GM19328 (cell line): ENCODE measurements around the gene SLC23A2.

Experiments
- ATAC-seq: cut with Tn5 transposase; IDR thresholded peaks from one replicate; pipeline ENCODE4 v1.9.1; 2021; ENCODE audit warnings: mild to moderate bottlenecking, moderate library complexity; ENCODE audit not compliant: unreplicated experiment

Gene SLC23A2

DNA sequence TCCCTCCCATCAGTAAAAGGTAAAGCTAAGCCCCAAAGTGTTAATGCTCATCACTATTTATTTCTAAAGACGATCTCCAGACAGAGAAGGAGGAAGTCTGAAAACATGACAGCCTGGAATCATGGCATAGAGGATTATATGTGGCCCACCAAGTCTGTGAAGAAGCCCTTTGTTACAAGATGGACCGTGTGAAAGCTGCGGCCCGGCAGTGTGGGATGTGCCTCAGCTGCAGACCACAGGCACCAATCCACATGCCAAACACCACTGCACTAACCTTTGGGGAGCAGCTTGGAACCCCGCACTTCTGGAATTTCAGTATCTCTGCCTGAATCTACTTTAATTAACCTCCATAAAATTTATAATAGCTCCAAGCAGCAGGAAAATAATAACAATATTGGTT, 90.4 kb downstream of the SLC23A2 start:
- ATAC-seq, result no peak

DNA sequence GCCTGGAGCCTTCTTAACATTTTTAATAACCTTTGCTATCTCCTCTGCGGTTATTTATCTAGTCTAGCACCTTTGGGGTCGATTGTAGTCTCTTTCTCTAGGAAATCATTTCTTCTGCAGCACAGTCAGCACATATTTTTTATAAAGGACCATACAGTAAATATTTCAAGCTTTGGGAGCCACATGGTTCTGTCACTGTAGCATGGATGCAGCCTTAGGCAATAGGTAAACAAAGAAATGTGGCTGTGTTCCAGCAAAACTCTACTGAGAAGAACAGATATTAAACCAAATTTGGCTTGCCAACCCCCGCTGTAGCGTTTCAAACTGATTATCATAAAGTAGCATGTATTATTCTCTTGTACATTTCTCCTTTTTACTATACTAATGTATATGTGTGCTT, 95.7 kb downstream of the SLC23A2 start:
- no peak for ATAC-seq

DNA sequence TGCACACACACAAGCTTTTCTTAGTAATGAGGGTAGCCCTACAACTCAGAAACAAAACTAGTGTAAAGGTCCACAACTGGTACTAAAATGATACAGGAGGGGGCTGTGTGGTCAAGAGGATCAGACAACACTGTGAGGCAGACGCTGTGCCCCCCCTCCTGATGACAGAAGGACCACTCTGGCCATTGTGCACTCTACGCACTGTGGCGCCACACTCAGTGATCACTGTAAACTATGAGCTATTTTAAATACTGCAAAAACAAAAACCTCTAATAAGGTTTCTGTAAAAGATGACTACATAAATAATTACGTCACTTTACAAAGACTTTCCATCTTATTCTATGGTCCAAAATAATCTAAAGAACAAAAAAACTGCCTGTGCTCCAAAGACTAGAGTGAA, 96.1 kb downstream of the SLC23A2 start:
- no peak for ATAC-seq

DNA sequence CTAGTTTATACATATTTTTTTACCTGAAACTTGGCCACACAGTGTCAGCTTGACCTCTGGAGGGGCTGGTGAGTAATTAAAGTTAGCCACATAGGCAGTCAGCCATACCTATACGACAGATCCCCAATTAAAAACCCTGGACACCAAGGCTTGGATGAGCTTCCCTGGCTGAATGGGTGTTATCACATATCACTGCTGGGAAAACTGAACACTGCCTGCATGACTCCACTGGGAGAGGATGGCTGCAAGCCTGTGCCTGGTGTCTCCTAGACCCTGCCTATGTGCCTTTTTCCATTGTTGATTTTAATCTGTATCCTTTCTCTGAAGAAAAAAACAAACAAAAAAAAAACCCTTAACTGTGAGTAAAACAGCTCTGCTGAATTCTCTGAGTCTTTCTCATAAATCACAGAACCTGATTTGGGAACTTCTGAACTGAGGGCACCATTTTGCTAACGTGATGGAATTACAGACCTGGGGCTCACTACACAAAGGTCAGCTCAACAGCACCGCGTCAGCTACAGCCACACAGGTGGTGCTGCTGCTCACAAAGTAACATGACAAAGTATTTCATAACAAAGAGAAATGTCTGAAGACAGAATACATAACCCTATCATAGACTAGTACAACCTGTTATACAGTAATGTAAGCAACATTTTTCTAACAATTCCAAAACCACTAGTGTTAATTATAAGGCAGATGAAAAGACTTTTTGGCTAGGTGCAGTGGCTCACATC, 97.0 kb downstream of the SLC23A2 start:
- no peak for ATAC-seq

DNA sequence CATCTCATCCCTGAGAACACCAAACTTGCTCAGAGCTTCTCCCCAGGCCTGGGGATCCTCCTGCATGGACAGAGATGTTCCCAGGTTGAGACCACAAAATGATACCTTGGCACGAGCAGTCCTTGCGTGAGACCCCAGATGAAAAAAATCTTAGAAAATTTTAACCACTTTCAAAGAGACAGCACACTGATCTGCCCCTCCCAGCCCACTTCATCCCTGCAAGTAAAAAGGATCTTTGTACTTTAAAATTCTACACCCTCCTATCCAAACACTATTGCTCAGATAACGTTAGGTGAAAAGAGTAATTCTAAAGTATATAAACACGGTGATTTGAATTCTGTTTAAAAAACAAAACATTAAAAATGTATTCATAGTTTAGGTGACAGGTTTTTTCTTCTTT, 98.5 kb downstream of the SLC23A2 start:
- no peak for ATAC-seq

DNA sequence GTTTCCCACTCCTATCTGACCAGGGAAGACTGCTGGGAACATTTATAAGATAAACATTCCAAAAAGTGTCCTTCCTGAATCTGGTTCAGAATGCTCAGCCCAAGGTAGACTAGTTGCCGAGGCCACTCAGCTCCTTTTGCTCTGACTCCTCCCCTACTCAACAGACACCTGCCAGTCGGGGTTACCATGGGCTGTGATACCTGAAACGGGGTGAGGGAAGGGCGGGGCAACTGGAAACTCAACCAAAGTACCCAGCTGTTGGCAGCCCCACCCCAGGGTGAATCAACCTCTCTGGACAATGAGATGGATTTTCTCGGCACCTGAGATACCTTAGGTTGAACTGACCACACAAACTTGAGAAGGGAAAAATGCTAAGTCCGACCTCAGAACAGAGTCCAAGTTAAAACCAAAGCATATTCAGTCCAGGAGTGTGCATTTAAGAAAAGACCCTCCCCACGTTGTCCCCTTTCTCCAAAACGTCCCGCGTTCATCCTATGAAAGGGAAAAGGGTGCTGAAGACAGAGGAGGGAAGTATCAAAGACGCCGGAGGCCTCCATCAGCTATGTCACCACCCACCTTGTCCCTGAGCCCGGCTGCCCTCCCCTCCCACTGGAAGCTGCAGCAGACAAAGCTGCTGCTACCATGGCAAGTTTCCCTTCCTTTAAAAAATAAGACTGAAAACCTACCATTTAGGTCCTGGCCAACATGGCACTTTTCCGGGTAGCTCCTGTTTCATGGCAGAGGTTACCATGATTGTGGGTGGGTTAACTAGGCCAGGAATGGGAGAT, 100.1 kb downstream of the SLC23A2 start:
- ATAC-seq, result no peak

DNA sequence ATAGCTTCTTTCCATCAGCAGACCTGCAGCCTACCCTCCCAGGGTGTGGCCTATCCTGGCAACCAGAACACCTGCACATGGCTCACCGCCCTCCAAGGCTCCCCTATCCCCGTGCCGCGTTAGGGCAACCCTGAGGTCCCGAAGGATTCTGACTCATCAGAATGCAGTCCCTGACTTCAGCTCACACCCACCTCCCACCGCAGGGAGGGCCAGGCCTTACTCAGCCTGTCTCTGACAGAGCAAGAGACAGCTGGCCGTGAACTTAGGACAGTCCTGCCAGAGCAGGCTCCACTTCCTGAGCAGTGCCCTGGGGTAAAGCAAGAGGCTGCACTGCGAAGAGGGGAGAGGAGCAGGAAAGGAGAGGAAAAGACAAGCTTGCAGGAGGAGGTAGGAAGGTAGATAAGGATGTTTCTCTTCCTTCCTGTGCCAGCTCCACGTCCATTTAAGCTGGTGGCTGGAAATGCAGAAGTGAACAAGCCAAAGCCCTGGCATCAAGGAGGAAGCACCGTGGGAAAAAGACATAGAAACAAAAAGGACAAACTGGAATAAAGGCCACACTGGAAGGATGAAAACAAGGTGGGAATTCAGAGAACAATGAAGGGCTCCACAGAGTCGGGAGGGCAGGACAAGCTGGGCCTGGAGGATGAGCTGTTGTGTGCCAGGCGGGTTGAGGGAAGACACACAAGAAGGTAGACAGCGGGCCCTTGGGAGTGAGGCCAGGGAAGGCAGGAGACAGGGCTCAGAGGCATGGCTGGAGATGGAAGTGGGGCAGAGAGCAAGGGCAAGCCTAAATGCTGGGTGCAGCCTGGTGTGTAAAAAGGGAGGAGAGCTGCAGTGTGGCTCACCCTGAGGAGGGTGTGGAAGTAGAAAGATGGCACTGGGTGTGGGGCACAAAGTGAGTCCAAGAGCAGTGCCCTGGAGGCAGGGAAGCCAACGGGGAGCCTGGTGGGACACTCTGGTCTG, 102.7 kb downstream of the SLC23A2 start:
- no peak for ATAC-seq

DNA sequence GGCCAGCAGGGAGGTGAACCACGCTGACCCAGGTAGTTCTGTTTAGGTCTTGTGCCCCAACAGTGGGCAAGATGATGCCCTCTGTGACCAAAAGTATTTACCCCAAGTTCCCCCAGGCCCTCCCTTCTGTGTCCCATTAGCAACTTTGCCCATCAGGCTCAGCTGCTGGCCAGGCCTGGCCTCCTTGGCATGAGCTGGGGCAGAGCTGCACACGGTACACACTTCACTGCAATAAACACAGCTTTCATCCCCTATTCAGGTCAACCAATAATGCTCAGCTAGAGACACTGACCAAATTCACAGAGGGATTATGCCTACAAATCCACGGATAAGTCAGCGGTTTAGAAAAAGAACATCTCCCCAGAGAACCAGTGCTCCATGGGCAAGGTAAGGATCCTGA, 103.7 kb downstream of the SLC23A2 start:
- ATAC-seq, result no peak

DNA sequence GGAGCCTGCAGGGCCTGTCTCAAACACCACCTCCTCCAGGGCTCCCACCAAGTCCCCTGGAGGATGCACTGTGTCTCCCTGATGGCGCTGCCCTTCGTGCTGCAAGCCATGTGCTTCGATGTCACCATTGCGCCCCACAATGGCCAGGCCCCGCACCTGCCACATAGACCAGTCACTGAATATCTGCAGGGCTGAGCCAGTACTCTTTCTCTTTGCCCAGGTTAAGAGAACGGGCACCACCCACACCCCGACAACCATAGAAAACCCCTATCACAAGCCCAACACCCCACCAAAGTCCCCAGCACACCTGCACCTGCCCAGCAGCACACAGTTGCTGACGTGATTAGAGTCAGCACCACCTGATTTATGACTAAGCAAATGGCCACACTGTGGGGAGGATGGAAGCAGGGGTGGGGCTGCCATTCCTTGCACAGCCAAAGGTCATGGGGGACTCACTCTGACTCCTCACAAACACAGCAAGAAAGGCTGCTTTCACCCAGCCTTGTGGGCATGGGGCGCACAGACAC, 104.3 kb downstream of the SLC23A2 start:
- ATAC-seq, result no peak

DNA sequence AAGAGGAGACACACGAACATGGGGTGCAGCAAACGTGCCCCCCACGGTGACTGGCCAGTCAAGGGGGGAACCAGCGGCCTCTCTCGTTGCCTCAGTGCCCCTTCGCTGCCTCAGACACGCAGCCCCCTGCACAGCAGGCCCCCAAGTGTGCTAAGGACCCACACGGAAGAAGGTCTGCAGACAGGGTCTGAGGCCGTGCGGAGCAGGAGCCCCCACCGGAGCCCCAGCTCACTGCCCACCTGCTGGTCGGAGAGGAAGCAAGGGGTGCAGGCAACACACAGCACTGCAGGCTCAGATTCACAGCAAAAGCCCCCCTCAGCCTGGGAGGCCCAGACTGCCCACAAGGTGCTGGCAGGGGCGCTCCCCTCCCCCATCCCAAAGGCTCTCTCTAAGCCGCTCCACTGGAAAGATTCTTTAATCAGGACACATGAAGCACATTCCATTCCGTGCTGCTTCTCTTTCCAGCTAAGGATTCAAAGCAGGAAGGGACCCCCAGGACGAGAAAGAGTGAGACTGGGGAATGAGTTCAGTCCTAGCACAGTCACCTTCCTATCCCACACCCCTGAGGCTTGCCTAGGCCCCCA, 105.1 kb downstream of the SLC23A2 start:
- no peak for ATAC-seq

DNA sequence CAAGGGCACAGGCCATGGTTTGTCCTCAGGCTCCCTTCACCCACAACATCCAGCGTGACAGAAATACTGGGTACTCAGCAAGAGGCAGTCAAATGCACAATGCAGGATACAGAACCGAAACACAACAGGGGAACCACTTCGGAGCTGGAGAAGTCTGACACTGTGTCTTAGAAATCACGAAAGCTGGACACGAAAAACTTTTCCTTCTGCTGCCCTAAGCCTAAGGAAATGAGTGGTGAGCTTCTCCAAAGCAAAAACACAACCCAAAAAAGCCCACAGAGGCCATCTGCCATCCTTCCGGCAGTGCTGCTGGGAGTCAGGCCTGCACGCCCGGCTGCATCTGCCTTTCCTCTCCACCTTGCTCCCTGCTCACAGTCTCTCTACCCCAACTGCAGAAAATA, 106.3 kb downstream of the SLC23A2 start:
- no peak for ATAC-seq

DNA sequence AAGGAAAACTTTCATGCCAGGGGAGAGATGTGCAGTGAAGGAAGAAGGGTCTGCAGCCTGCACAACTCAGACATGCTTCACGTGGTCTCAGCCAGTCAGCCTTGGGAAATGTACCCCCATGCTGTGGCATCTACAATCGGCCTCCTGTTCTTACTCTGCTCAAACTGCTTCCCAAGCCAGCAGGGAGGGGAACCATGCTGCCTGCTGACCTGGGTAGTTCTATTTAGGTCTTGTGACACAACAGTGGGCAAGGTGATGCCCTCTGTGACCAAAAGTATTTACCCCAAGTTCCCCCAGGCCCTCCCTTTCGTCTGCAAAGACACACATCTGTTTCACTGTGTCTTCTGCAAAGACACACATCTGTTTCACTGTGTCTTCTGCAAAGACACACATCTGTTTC, 106.9 kb downstream of the SLC23A2 start:
- ATAC-seq, result no peak

DNA sequence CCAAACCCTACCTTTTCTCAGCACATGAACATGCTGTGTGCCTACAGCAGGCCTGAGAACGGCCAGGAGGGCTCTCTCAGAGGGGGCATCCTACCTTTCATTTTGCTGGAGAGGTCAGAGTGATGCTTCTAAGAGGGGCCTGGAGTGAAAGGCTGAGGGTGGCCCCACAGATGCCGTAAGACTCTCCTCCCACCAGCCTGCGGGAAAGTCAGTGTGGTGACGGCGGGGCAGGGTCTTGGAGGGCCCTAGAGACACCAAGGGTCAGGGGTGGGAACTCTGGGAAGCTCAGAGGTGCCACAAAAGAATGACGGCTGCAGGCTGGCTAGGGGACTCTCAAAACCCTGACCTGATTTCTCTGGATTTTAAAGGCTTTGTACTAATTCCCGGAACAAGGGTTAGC, 107.6 kb downstream of the SLC23A2 start:
- no peak for ATAC-seq

DNA sequence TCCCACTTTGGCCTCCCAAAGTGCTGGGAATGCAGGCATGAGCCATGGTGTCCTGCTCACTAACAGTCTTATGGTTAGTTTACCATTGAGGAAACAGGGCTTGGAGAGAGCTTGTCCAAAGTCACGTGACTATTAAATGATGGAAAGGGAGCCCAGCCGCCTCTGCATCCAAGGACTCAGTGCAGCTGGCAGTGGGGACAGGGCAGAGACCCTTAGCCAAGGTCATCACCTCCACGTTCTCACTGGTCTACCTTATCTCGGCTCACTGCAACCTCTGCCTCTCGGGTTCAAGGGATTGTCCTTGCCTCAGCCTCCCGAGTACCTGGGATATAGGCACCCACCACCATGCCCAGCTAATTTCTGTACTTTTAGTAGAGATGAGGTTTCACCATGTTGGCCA, 109.3 kb downstream of the SLC23A2 start:
- no peak for ATAC-seq

DNA sequence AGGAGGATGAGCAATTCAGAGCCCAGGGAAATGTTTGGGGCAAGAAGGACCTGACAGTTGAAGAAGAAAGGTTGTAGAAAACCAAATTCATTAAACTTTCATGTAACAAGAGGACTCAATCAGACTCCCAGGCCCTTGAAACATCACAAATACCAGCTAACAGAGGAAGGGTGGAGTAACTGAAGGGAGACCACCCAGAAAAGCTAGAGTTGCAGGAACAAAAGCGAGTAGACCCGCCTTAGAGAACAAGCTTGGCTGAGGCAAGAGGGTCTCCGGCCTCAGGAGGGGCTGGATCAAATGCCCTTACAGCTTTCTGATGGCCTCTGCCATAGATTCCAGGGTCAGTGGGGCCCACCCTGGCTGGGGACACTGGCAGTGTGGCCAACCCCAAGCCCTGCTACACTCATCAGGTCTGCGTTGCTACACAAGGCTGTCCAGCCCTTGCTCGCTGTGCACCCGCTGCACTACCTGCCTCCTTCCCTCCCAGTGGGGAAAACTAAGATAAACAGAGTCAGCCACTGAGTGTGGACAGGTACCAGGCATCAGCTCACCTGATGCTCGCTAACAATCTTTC, 110.0 kb downstream of the SLC23A2 start:
- ATAC-seq, result no peak

DNA sequence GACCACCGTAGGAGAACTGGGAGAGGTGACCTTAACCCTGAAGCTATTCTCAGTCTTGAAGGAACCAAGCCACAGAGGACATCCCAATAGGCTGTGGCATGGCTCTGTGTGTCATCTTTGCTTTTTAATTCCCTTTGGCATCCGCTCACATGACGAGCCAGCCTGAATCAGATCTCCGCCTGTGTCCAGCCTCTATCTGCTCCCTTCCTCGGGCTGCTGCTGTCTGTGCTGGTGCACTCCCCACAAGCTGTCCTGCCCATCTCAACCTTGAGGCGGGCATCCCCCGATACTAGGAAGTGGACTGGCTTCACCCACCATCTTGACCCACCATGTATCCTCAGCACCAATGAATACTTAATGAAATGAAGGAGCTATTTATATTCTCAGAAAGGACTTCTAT, 111.9 kb downstream of the SLC23A2 start:
- ATAC-seq, result no peak

DNA sequence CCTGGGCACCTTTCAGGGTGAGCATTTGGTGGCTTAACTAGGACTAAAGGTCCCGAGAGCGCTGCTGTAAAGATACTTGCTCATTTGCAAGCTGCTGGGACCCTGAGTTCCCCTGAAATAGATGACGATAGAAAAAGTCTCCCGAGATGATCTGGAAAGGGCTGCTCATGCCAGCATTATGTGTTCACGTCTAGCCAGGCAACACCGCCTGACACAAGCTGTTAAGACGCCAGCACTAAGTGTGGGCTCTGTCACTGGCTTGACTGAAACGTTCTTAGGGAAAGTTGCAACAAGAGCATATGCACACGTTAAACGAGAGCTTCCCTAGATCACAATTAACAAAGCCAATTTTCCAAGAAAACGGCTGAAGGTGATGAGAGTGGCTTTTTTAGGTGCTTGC, 113.7 kb downstream of the SLC23A2 start:
- no peak for ATAC-seq

DNA sequence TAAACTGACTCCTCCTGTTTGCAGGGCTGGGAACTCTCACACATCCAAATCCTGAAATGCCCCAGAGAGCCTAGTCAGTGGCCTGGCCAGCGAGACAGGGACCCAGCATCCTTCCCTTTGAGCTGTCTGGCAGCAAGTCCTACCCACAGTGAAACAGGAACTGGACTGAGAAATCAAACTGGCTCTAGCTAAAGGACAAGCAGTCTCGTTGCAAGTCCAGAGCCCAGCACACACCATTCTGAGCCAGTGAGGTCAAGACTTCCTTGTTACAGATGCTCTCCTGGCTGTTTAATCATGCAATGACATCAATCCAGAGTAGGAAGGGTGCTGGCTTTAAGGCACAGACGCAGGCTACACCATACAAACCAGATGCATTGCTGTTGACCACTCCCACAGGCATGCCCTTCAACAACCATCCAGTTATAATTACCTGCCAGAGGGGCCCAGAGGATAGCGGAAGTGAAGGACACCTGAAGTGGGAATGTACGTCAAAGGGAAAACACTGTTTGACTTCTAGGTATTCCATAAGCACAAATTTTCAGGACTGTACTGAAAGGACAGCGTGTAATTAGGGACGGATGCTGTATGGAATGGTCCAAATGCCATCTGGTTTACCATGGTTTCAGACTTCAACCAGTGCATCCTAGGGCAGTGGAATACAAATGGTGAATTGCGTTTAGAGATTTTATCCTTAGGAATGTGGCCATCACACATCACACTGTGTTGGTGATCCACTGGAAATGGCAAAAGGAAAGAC, 114.4 kb downstream of the SLC23A2 start:
- ATAC-seq, result no peak

DNA sequence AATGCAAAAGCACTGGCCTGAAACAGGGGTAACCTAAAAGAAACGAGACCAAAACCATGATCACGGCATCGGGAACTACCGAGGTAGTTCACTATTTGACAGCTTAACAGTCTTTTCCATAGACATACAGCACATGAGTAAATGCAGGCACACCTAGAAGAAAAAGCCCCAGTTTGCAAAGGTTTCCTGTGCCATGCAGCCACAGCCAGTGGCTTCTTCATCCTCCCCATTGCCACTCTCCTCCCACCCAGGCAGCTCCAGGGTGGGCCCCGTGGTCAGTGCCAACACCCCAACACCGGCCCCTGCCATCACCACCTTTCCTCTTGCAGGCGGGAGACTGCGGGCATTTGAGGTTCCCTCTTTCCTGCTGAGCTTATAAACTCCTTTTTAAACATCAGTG, 115.4 kb downstream of the SLC23A2 start:
- ATAC-seq, result no peak

DNA sequence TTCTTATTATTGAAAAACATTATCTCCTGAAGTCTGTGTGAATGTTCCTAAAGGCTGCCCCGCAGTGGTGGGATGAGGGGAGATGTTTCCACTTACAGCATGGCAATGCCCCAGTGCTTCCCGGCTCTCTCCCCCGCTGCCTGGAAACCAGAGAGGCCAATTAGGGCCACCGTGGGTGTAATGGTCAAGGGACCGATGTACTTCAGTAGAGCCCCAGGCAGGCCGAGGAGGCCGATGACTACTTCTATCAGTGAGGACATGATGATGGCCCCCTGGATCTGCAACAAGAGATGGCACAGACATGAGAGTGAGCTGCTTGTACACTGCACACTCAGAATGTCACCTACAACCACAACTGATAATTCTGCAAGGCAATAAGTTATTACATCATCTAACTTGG, 117.8 kb downstream of the SLC23A2 start:
- no peak for ATAC-seq
